Measurements from ENCODE around the gene USP10.

DNA sequence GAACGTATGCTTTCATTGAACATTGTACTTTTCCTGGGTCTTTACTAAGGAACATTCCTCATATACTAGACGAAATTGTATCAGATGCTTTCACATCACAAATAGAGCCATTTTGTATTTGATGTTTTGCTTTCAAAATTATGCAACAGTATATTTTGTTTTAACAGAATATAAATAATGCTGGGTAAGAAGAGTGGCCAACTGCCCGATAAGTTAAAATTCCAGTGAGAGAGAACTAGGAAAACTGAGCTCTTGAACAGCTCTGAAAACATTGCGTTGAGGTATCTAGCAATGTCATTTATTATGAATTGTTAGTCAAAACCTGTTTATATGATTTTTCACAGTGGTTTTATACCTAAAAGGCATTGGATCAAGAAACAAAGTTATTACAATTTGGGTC lies 50.8 kb downstream of the USP10 start:
- TF ChIP-seq TOX (CRISPR knock-in tag; IDR thresholded peaks at IDR 0.05; ENCODE audit: borderline replicate concordance), result no peak
- no peak for TF ChIP-seq ZNF565 (CRISPR knock-in tag; conservative IDR thresholded peaks at IDR 0.05; ENCODE audit: low read depth)
- TF ChIP-seq TCF4 (CRISPR knock-in tag; IDR thresholded peaks at IDR 0.05; ENCODE audit: borderline replicate concordance), result no peak
- no peak for TF ChIP-seq ZC3H10 (CRISPR knock-in tag; IDR thresholded peaks at IDR 0.05)
- TF ChIP-seq PPARA (CRISPR knock-in tag; IDR thresholded peaks at IDR 0.05; ENCODE audit: borderline replicate concordance), result no peak
- no peak for TF ChIP-seq ZFP3 (CRISPR knock-in tag; IDR thresholded peaks at IDR 0.05)
- no peak for TF ChIP-seq SNAI2 (CRISPR knock-in tag; IDR thresholded peaks at IDR 0.05)

Measured in SK-N-SH treated with all-trans-retinoic acid at 6 μM for 48 hours (cell line).